GM18870 (cell line): Measurements from ENCODE around the gene UGGT2.
"Not testable (repeated sequence)": the region's sequence is repeated elsewhere in the genome, so short reads cannot be mapped to it uniquely, and the experiment has no call there.

Source experiments
- ATAC-seq: cut with Tn5 transposase; IDR thresholded peaks from one replicate; pipeline ENCODE4 v1.9.1; 2021; ENCODE audit warnings: moderate library complexity; ENCODE audit not compliant: unreplicated experiment

The UGGT2 gene

GRCh38 chr13:96053003-96053703 is at the start of gene UGGT2:
UGGT2 (minus strand) TSS chr13:96053401; CDS start chr13:96053312, 89 bp downstream.
- peak; percentile 89 for ATAC-seq

GRCh38 chr13:96100457-96101220 is 47.4 kb upstream of the UGGT2 start:
- ATAC-seq: no peak

- ATAC-seq: no peak
These were observed 40.2 kb upstream of the UGGT2 start for GRCh38 chr13:96093296-96094006.

- no peak for ATAC-seq
These were observed 38.2 kb upstream of the UGGT2 start for GRCh38 chr13:96091164-96092117.

- no peak for ATAC-seq
These were observed 37.3 kb upstream of the UGGT2 start for GRCh38 chr13:96090240-96091101.

- no peak for ATAC-seq
These were observed 36.6 kb upstream of the UGGT2 start, which contains the start of gene HS6ST3 for GRCh38 chr13:96089749-96090239. HS6ST3 (plus strand) TSS chr13:96090107.

- no peak for ATAC-seq
These were observed 35.9 kb upstream of the UGGT2 start for GRCh38 chr13:96089139-96089538.

- ATAC-seq: peak; percentile 54
These were observed 33.5 kb upstream of the UGGT2 start for GRCh38 chr13:96086736-96087135.

- no peak for ATAC-seq
These were observed 29.4 kb upstream of the UGGT2 start for GRCh38 chr13:96082640-96083039.

GRCh38 chr13:96081888-96082287 is 28.7 kb upstream of the UGGT2 start:
- ATAC-seq: no peak

GRCh38 chr13:96080676-96081075 is 27.5 kb upstream of the UGGT2 start:
- ATAC-seq: no peak

- ATAC-seq: peak; percentile 53
These were observed 22.8 kb upstream of the UGGT2 start for GRCh38 chr13:96075953-96076543.

GRCh38 chr13:96072392-96072791 is 19.2 kb upstream of the UGGT2 start:
- ATAC-seq: no peak

- ATAC-seq: no peak
These were observed 18.3 kb upstream of the UGGT2 start for GRCh38 chr13:96071504-96071903.

- ATAC-seq: no peak
These were observed 15.5 kb upstream of the UGGT2 start for GRCh38 chr13:96068729-96069128.

- no peak for ATAC-seq
These were observed 12.6 kb upstream of the UGGT2 start for GRCh38 chr13:96065849-96066248.

GRCh38 chr13:96052656-96053002 is 572 bp downstream of the UGGT2 start:
- ATAC-seq: peak; percentile 73

- ATAC-seq: not testable (repeated sequence)
These were observed 1.3 kb downstream of the UGGT2 start for GRCh38 chr13:96051946-96052345.

GRCh38 chr13:96051491-96051890 is 1.7 kb downstream of the UGGT2 start:
- not testable (repeated sequence) for ATAC-seq
